Measurements from ENCODE around the gene C6orf132.

Gene C6orf132

DNA sequence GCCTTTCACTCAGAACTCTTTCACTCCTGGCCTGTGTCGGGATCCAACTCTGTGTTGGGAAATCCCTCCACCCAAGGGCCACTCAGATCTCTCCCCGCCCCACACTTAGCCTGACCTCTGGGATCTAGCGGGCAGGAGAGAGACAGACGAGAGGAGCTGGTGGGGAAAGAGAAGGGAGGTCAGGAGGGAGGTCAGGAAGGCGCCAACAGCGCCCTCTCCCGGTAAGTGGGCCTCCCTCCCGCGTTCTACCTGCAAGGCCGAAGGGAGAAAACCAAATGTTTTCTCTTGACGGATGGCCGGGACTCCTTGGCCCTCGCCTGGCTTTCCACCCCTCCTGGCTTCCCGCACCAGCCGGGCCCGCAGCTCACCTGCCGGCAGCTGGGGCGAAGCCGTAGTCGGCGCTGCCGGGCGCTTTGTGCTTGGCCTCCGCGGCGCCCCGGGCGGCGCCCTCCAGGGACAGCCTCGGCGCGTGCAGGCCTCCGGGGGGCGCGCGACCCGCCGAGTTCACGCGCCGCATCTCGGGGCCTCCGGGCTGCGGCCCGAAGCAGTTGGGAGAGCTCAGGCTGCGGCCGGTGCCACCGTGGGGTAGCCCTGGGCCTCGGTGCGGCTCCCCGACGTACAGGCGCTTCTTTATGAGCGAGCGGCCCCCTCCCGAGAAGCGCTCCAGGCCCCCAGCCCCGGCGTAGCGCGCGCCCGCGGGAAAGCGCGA is 38.2 kb downstream of the C6orf132 start:
- peak overlapping the region; percentile 56 for H3K4me2 ChIP-seq (ENCODE audit: low read length)
- H3K9me3 ChIP-seq (ENCODE audit: insufficient read depth, low read depth, low read length): peaks cover 3% of the 10 kb centered on the region
- WGBS (ENCODE audit: extremely low coverage, insufficient coverage, insufficient read length): no CpG with 5 or more reads among the region's 66 CpGs
- peak overlapping the region; percentile 24 for H2BK120ac ChIP-seq (ENCODE audit: insufficient read depth, low read length, poor library complexity)
- H3K23ac ChIP-seq (ENCODE audit: low read length): no peak overlapping the region
- H4K12ac ChIP-seq (ENCODE audit: low read depth, low read length): peak overlapping the region; percentile 22
- H3K27ac ChIP-seq (ENCODE audit: low read depth, low read length): no peak overlapping the region
- H3K4me1 ChIP-seq (ENCODE audit: control insufficient read depth in 1 of 2, insufficient read depth in 2 of 2, low read length in 2 of 2): peaks cover 3 to 11% of the 10 kb centered on the region in 2 experiments
- peak; percentile 20 to 50 for DNase-seq
- no peak overlapping the region for H3K14ac ChIP-seq (ENCODE audit: low read length)
- H3K18ac ChIP-seq (ENCODE audit: low read length): peak overlapping the region; percentile 23
- no peak overlapping the region for H2AK5ac ChIP-seq (ENCODE audit: low read length)
- H3K79me1 ChIP-seq (ENCODE audit: low read length): peaks cover 4% of the 10 kb centered on the region
- H3K9ac ChIP-seq (ENCODE audit: low read length): no peak overlapping the region
- H2BK12ac ChIP-seq (ENCODE audit: low read length): no peak overlapping the region
- peak overlapping the region; percentile 47 for H4K8ac ChIP-seq (ENCODE audit: low read depth, low read length)
- H3K79me2 ChIP-seq (ENCODE audit: control insufficient read depth, insufficient read depth, low read length, poor library complexity): no peaks in the 10 kb centered on the region
- peaks cover 6% of the 10 kb centered on the region in 2 experiments for H3K36me3 ChIP-seq (ENCODE audit: control insufficient read depth in 1 of 2, insufficient read depth in 2 of 2, low read length in 2 of 2)
- peak overlapping the region; percentile 61 for H3K4me3 ChIP-seq (ENCODE audit: low read depth, low read length)
- no peak overlapping the region for H3K4ac ChIP-seq (ENCODE audit: low read depth, low read length)
- H3K27me3 ChIP-seq (ENCODE audit: insufficient read depth, low read length): no peaks in the 10 kb centered on the region
- no peak overlapping the region for H2BK5ac ChIP-seq (ENCODE audit: low read depth, low read length, poor library complexity)
- H4K91ac ChIP-seq (ENCODE audit: low read depth, low read length): no peak overlapping the region
- peak overlapping the region; percentile 37 for H2AFZ ChIP-seq (ENCODE audit: insufficient read depth, low read length, poor library complexity)

GRCh38 chr6:42103753-42104094 is 38.7 kb downstream of the C6orf132 start:
- no peak overlapping the region for H3K9ac ChIP-seq (ENCODE audit: low read length)
- H3K4ac ChIP-seq (ENCODE audit: low read depth, low read length): no peak overlapping the region
- H3K79me2 ChIP-seq (ENCODE audit: control insufficient read depth, insufficient read depth, low read length, poor library complexity): no peaks in the 10 kb centered on the region
- no peak overlapping the region for H2BK120ac ChIP-seq (ENCODE audit: insufficient read depth, low read length, poor library complexity)
- H3K79me1 ChIP-seq (ENCODE audit: low read length): peaks cover 4% of the 10 kb centered on the region
- H3K27me3 ChIP-seq (ENCODE audit: insufficient read depth, low read length): no peaks in the 10 kb centered on the region
- H3K23ac ChIP-seq (ENCODE audit: low read length): no peak overlapping the region
- no peak overlapping the region for H2AK5ac ChIP-seq (ENCODE audit: low read length)
- peak overlapping the region; percentile 56 for H3K4me2 ChIP-seq (ENCODE audit: low read length)
- no peak for DNase-seq
- no peak overlapping the region for H3K27ac ChIP-seq (ENCODE audit: low read depth, low read length)
- H3K36me3 ChIP-seq (ENCODE audit: control insufficient read depth in 1 of 2, insufficient read depth in 2 of 2, low read length in 2 of 2): peaks cover 6% of the 10 kb centered on the region in 2 experiments
- no peak overlapping the region for H3K14ac ChIP-seq (ENCODE audit: low read length)
- no peak overlapping the region for H2AFZ ChIP-seq (ENCODE audit: insufficient read depth, low read length, poor library complexity)
- H4K91ac ChIP-seq (ENCODE audit: low read depth, low read length): no peak overlapping the region
- peaks cover 3 to 11% of the 10 kb centered on the region in 2 experiments for H3K4me1 ChIP-seq (ENCODE audit: control insufficient read depth in 1 of 2, insufficient read depth in 2 of 2, low read length in 2 of 2)
- H3K18ac ChIP-seq (ENCODE audit: low read length): no peak overlapping the region
- H3K4me3 ChIP-seq (ENCODE audit: low read depth, low read length): no peak overlapping the region
- no CpG with 5 or more reads among the region's 12 CpGs for WGBS (ENCODE audit: extremely low coverage, insufficient coverage, insufficient read length)
- H4K12ac ChIP-seq (ENCODE audit: low read depth, low read length): no peak overlapping the region
- H2BK12ac ChIP-seq (ENCODE audit: low read length): no peak overlapping the region
- H4K8ac ChIP-seq (ENCODE audit: low read depth, low read length): peak overlapping the region; percentile 34
- peaks cover 3% of the 10 kb centered on the region for H3K9me3 ChIP-seq (ENCODE audit: insufficient read depth, low read depth, low read length)
- H2BK5ac ChIP-seq (ENCODE audit: low read depth, low read length, poor library complexity): no peak overlapping the region

DNA sequence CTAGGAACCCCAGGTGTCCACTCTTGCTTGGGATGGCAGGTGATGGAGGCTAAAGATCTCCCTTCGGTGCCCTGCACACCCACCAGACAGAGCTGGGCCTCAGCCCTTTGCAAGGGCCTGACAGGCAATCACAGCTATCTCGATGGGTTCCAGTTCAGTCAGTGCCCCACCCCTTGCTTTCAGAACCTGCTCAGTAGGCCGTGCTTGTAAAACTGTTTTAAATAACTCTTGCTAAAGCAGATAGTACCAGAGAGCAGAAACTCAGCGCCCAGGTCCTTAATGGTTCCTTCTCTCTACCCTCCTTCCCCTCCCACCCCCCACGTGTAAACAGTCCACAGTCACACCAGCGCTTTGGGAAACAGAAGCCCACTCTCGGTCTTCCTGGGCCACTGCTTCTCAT is 39.2 kb downstream of the C6orf132 start:
- Histone ChIP-seq H2BK120ac (ENCODE audit: insufficient read depth, low read length, poor library complexity) (no peak overlapping the region), H3K23ac (ENCODE audit: low read length) (no peak overlapping the region), H3K27ac (ENCODE audit: low read depth, low read length) (no peak overlapping the region), H4K12ac (ENCODE audit: low read depth, low read length) (no peak overlapping the region), H2BK12ac (ENCODE audit: low read length) (no peak overlapping the region), H4K91ac (ENCODE audit: low read depth, low read length) (no peak overlapping the region), H3K18ac (ENCODE audit: low read length) (no peak overlapping the region), H3K14ac (ENCODE audit: low read length) (no peak overlapping the region), H3K79me2 (ENCODE audit: control insufficient read depth, insufficient read depth, low read length, poor library complexity) (no peaks in the 10 kb centered on the region), H3K36me3 (ENCODE audit: control insufficient read depth in 1 of 2, insufficient read depth in 2 of 2, low read length in 2 of 2) (peaks cover 6% of the 10 kb centered on the region in 2 experiments), H2AFZ (ENCODE audit: insufficient read depth, low read length, poor library complexity) (no peak overlapping the region), H3K79me1 (ENCODE audit: low read length) (peaks cover 4% of the 10 kb centered on the region), H2BK5ac (ENCODE audit: low read depth, low read length, poor library complexity) (no peak overlapping the region), H3K4me1 (ENCODE audit: control insufficient read depth in 1 of 2, insufficient read depth in 2 of 2, low read length in 2 of 2) (peaks cover 3 to 11% of the 10 kb centered on the region in 2 experiments), H3K9ac (ENCODE audit: low read length) (no peak overlapping the region), H3K9me3 (ENCODE audit: insufficient read depth, low read depth, low read length) (peaks cover 3% of the 10 kb centered on the region), H3K4ac (ENCODE audit: low read depth, low read length) (no peak overlapping the region), H3K4me2 (ENCODE audit: low read length) (no peak overlapping the region), H3K27me3 (ENCODE audit: insufficient read depth, low read length) (no peaks in the 10 kb centered on the region), H2AK5ac (ENCODE audit: low read length) (no peak overlapping the region), H3K4me3 (ENCODE audit: low read depth, low read length) (no peak overlapping the region), H4K8ac (ENCODE audit: low read depth, low read length) (no peak overlapping the region)
- DNase-seq: no peak
- WGBS (ENCODE audit: extremely low coverage, insufficient coverage, insufficient read length): no CpG with 5 or more reads among the region's 7 CpGs

DNA sequence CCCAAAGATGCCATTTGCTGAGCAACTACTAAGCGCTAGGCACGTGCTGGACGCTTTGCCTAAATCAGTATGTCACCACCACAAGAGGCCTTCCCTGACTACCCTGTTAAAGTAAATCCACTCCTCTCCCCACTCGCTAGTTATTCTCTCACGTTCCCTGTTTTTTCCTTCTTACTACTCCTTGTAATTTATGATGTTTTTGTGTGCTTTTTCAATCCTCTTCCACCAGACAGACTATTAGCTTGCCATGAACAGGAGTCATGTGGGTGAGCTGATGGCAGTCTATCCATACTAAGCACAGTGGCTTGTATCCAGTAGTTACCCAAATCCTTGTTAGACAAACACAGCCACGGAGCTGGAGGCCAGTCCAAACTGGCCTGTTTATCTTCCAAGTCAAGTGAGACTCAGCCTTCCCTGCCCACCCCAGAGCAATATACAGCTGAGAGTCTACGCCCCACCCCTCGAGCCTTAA is 41.2 kb downstream of the C6orf132 start:
- Histone ChIP-seq H3K79me2 (ENCODE audit: control insufficient read depth, insufficient read depth, low read length, poor library complexity) (no peaks in the 10 kb centered on the region), H3K9me3 (ENCODE audit: insufficient read depth, low read depth, low read length) (peaks cover 3% of the 10 kb centered on the region), H3K79me1 (ENCODE audit: low read length) (peaks cover 4% of the 10 kb centered on the region), H3K27me3 (ENCODE audit: insufficient read depth, low read length) (no peaks in the 10 kb centered on the region), H2BK5ac (ENCODE audit: low read depth, low read length, poor library complexity) (no peak overlapping the region), H4K12ac (ENCODE audit: low read depth, low read length) (no peak overlapping the region), H3K23ac (ENCODE audit: low read length) (no peak overlapping the region), H3K9ac (ENCODE audit: low read length) (no peak overlapping the region), H3K4me3 (ENCODE audit: low read depth, low read length) (no peak overlapping the region), H2AFZ (ENCODE audit: insufficient read depth, low read length, poor library complexity) (no peak overlapping the region), H3K18ac (ENCODE audit: low read length) (no peak overlapping the region), H4K8ac (ENCODE audit: low read depth, low read length) (no peak overlapping the region), H3K14ac (ENCODE audit: low read length) (no peak overlapping the region), H2BK120ac (ENCODE audit: insufficient read depth, low read length, poor library complexity) (no peak overlapping the region), H3K4ac (ENCODE audit: low read depth, low read length) (no peak overlapping the region), H3K4me1 (ENCODE audit: control insufficient read depth in 1 of 2, insufficient read depth in 2 of 2, low read length in 2 of 2) (peaks cover 3 to 11% of the 10 kb centered on the region in 2 experiments), H4K91ac (ENCODE audit: low read depth, low read length) (no peak overlapping the region), H3K4me2 (ENCODE audit: low read length) (no peak overlapping the region), H3K36me3 (ENCODE audit: control insufficient read depth in 1 of 2, insufficient read depth in 2 of 2, low read length in 2 of 2) (peaks cover 4 to 6% of the 10 kb centered on the region in 2 experiments), H2AK5ac (ENCODE audit: low read length) (no peak overlapping the region), H3K27ac (ENCODE audit: low read depth, low read length) (no peak overlapping the region), H2BK12ac (ENCODE audit: low read length) (no peak overlapping the region)
- WGBS (ENCODE audit: extremely low coverage, insufficient coverage, insufficient read length): no CpG with 5 or more reads among the region's 8 CpGs
- no peak for DNase-seq
